ENCODE results near the gene SLC6A20.

SLC6A20 gene

DNA sequence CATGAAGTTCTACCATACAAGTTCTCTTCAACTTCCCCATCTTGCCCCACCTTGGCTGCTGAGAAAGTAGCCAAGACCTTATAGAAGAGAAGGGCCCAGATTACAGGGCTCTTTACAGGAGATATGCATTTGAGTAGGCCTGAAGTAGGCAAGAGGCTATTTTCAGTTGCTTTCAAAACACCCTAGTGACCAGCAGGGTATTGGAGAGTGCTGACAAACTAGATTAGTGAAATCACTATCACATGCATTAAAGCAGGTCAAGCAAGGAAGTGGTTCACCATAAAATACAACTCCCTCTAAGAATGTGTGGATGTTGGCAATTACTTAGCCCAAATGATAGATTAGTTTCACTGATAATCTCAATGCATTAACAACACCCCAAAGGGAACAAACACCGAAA lies 48.3 kb upstream of the SLC6A20 start:
- TF ChIP-seq CTCF (tag by site-specific recombination; IDR thresholded peaks at IDR 0.05) (no peak), KLF8 (tag by site-specific recombination; IDR thresholded peaks at IDR 0.05) (no peak), ZNF561 (tag by site-specific recombination; IDR thresholded peaks at IDR 0.05; ENCODE audit: borderline replicate concordance) (no peak), ZNF544 (tag by site-specific recombination; IDR thresholded peaks at IDR 0.05) (no peak), ZNF266 (tag by site-specific recombination; IDR thresholded peaks at IDR 0.05; ENCODE audit: low read depth) (no peak), ZNF138 (tag by site-specific recombination; IDR thresholded peaks at IDR 0.05; ENCODE audit: borderline replicate concordance) (no peak), PRDM1 (tag by site-specific recombination; IDR thresholded peaks at IDR 0.05) (no peak), ZFP3 (tag by site-specific recombination; IDR thresholded peaks at IDR 0.05; ENCODE audit: low read depth) (no peak), ZNF133 (tag by site-specific recombination; IDR thresholded peaks at IDR 0.05) (no peak), ZEB2 (tag by site-specific recombination; IDR thresholded peaks at IDR 0.05) (no peak), ZNF391 (tag by site-specific recombination; IDR thresholded peaks at IDR 0.05; ENCODE audit: borderline replicate concordance, low read depth) (no peak), ZNF624 (tag by site-specific recombination; IDR thresholded peaks at IDR 0.05) (no peak), ZNF26 (tag by site-specific recombination; IDR thresholded peaks at IDR 0.05) (no peak), ZNF473 (tag by site-specific recombination; IDR thresholded peaks at IDR 0.05) (no peak), PRDM4 (tag by site-specific recombination; IDR thresholded peaks at IDR 0.05) (no peak)
- TF ChIP-seq, protein P1, sequence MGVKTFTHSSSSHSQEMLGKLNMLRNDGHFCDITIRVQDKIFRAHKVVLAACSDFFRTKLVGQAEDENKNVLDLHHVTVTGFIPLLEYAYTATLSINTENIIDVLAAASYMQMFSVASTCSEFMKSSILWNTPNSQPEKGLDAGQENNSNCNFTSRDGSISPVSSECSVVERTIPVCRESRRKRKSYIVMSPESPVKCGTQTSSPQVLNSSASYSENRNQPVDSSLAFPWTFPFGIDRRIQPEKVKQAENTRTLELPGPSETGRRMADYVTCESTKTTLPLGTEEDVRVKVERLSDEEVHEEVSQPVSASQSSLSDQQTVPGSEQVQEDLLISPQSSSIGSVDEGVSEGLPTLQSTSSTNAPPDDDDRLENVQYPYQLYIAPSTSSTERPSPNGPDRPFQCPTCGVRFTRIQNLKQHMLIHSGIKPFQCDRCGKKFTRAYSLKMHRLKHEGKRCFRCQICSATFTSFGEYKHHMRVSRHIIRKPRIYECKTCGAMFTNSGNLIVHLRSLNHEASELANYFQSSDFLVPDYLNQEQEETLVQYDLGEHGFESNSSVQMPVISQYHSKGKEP (tag by site-specific recombination; IDR thresholded peaks at IDR 0.05) = no peak
- TF ChIP-seq, protein P2, sequence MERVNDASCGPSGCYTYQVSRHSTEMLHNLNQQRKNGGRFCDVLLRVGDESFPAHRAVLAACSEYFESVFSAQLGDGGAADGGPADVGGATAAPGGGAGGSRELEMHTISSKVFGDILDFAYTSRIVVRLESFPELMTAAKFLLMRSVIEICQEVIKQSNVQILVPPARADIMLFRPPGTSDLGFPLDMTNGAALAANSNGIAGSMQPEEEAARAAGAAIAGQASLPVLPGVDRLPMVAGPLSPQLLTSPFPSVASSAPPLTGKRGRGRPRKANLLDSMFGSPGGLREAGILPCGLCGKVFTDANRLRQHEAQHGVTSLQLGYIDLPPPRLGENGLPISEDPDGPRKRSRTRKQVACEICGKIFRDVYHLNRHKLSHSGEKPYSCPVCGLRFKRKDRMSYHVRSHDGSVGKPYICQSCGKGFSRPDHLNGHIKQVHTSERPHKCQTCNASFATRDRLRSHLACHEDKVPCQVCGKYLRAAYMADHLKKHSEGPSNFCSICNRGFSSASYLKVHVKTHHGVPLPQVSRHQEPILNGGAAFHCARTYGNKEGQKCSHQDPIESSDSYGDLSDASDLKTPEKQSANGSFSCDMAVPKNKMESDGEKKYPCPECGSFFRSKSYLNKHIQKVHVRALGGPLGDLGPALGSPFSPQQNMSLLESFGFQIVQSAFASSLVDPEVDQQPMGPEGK (tag by site-specific recombination; IDR thresholded peaks at IDR 0.05) = no peak
- H3K4me1 ChIP-seq (ENCODE audit: control insufficient read depth, insufficient read depth, low read length) = no peaks in the 10 kb centered on the region
- H3K27ac ChIP-seq (ENCODE audit: extremely low read depth, low read depth, low read length) = no peak overlapping the region
- POLR2A ChIA-PET = no interaction called here
- H3K9me3 ChIP-seq (ENCODE audit: control insufficient read depth, insufficient read depth, low read depth, low read length) = no peaks in the 10 kb centered on the region
- no peak overlapping the region for H3K4me3 ChIP-seq (ENCODE audit: low read depth, low read length)
- CTCF ChIA-PET = no interaction called here
- H3K36me3 ChIP-seq (ENCODE audit: control insufficient read depth in 2 of 2, insufficient read depth in 1 of 2, low read length in 2 of 2) = no peaks in the 10 kb centered on the region

Data from HEK293 (cell line).